HepG2 (cell line): Measurements from ENCODE around the gene B4GALT2. TPM values are rescaled to one million over a fixed set of nuclear protein-coding genes. Genes with fewer than 3 reads are reported as not detected.

ENCODE experiments used
- CTCF ChIP-seq: sonication (generic); formaldehyde crosslinking; IDR thresholded peaks from 2 replicates; pipeline ENCODE4 v1.5.0; 2020; ENCODE audit warnings: mild to moderate bottlenecking, missing genetic modification reagents, moderate library complexity
- HDAC6 ChIP-seq: fragments of 200-600 bp; sonication (generic); IDR thresholded peaks from 2 replicates; pipeline ENCODE4 v1.7.0; 2017; ENCODE audit warnings: mild to moderate bottlenecking, antibody characterized with exemption, low read length, low read depth
- HMGXB4 ChIP-seq, 2 experiments: sonication (generic) in 1 of 2; formaldehyde crosslinking in 1 of 2; IDR thresholded peaks; 2 replicates each; pipeline versions ENCODE4 v1.4.0 to v1.6.1; 2018 to 2020; ENCODE audit warnings: missing genetic modification reagents in 2 of 2, borderline replicate concordance in 1 of 2, low read depth in 1 of 2, mild to moderate bottlenecking in 1 of 2, missing biosample characterization in 1 of 2
- HNRNPLL ChIP-seq: fragments of 200-400 bp; formaldehyde crosslinking; IDR thresholded peaks from 2 replicates; pipeline ENCODE4 v1.6.1; 2017; ENCODE audit warnings: mild to moderate bottlenecking, low read depth, low read length; ENCODE audit not compliant: poor library complexity, severe bottlenecking
- IKZF5 ChIP-seq: IDR thresholded peaks from 2 replicates; pipeline ENCODE4 v1.6.1; 2018; ENCODE audit warnings: missing genetic modification reagents, mild to moderate bottlenecking, missing compliant biosample characterization
- ISX ChIP-seq: sonication (generic); formaldehyde crosslinking; conservative IDR thresholded peaks from 2 replicates; pipeline ENCODE4 v1.5.0; 2020; ENCODE audit warnings: missing genetic modification reagents
- KLF13 ChIP-seq: sonication (generic); formaldehyde crosslinking; IDR thresholded peaks from 2 replicates; pipeline ENCODE4 v1.4.0; 2020; ENCODE audit warnings: mild to moderate bottlenecking, missing genetic modification reagents
- MATR3 ChIP-seq: sonication (generic); formaldehyde crosslinking; IDR thresholded peaks from 2 replicates; pipeline ENCODE4 v1.4.0; 2020; ENCODE audit warnings: missing genetic modification reagents
- PHF8 ChIP-seq: sonication (generic); formaldehyde crosslinking; IDR thresholded peaks from 2 replicates; pipeline ENCODE4 v1.5.0; 2020; ENCODE audit warnings: missing genetic modification reagents
- POLR2A ChIP-seq, 2 experiments: IDR thresholded peaks; 2 replicates each; pipeline ENCODE4 v1.6.1; 2011; ENCODE audit warnings: low read depth in 2 of 2, low read length in 2 of 2, mild to moderate bottlenecking in 1 of 2, moderate library complexity in 1 of 2; ENCODE audit not compliant: insufficient read depth in 1 of 2
- PRMT3 ChIP-seq: sonication (generic); formaldehyde crosslinking; IDR thresholded peaks from 2 replicates; pipeline ENCODE4 v1.8.1; 2022; ENCODE audit warnings: low read depth, mild to moderate bottlenecking, moderate library complexity, missing genetic modification reagents, borderline replicate concordance
- SPEN ChIP-seq: sonication (generic); formaldehyde crosslinking; IDR thresholded peaks from 2 replicates; pipeline ENCODE4 v1.5.1; 2020; ENCODE audit warnings: low read depth, mild to moderate bottlenecking, missing genetic modification reagents
- YEATS2 ChIP-seq: sonication (generic); formaldehyde crosslinking; IDR thresholded peaks from 2 replicates; pipeline ENCODE4 v1.4.0; 2020; ENCODE audit warnings: missing genetic modification reagents, borderline replicate concordance
- ZBTB8A ChIP-seq: sonication (generic); formaldehyde crosslinking; IDR thresholded peaks from 2 replicates; pipeline ENCODE4 v1.4.0; 2020; ENCODE audit warnings: mild to moderate bottlenecking, low read depth, missing genetic modification reagents, borderline replicate concordance
- ZNF10 ChIP-seq: sonication (generic); formaldehyde crosslinking; IDR thresholded peaks from 2 replicates; pipeline ENCODE4 v1.4.0; 2020; ENCODE audit warnings: mild to moderate bottlenecking, low read depth, missing genetic modification reagents, borderline replicate concordance
- ZNF274 ChIP-seq: sonication (generic); formaldehyde crosslinking; IDR thresholded peaks from 2 replicates; pipeline ENCODE4 v1.5.1; 2020; ENCODE audit warnings: mild to moderate bottlenecking, missing genetic modification reagents
- ZNF326 ChIP-seq: sonication (generic); formaldehyde crosslinking; IDR thresholded peaks from 2 replicates; pipeline ENCODE4 v1.4.0; 2020; ENCODE audit warnings: missing genetic modification reagents, borderline replicate concordance
- ZNF382 ChIP-seq: sonication (generic); formaldehyde crosslinking; IDR thresholded peaks from 2 replicates; pipeline ENCODE4 v1.5.0; 2020; ENCODE audit warnings: missing genetic modification reagents, mild to moderate bottlenecking, borderline replicate concordance
- ZNF383 ChIP-seq: sonication (generic); formaldehyde crosslinking; IDR thresholded peaks from 2 replicates; pipeline ENCODE4 v1.4.0; 2020; ENCODE audit warnings: missing genetic modification reagents, mild to moderate bottlenecking, borderline replicate concordance
- ZNF44 ChIP-seq: sonication (generic); formaldehyde crosslinking; IDR thresholded peaks from 2 replicates; pipeline ENCODE4 v1.5.1; 2020; ENCODE audit warnings: mild to moderate bottlenecking, missing genetic modification reagents
- ZNF605 ChIP-seq: sonication (generic); formaldehyde crosslinking; IDR thresholded peaks from 2 replicates; pipeline ENCODE4 v1.8.0; 2022; ENCODE audit warnings: mild to moderate bottlenecking, missing genetic modification reagents
- ZNF761 ChIP-seq: sonication (generic); formaldehyde crosslinking; conservative IDR thresholded peaks from 2 replicates; pipeline ENCODE4 v1.4.0; 2020; ENCODE audit warnings: mild to moderate bottlenecking, missing genetic modification reagents
- ZNF768 ChIP-seq: sonication (generic); formaldehyde crosslinking; IDR thresholded peaks from 2 replicates; pipeline ENCODE4 v1.4.0; 2020; ENCODE audit warnings: missing genetic modification reagents
- ZUFSP ChIP-seq: sonication (generic); formaldehyde crosslinking; IDR thresholded peaks from 2 replicates; pipeline ENCODE4 v1.9.0; 2021; ENCODE audit warnings: missing genetic modification reagents, mild to moderate bottlenecking, borderline replicate concordance
- polyA plus RNA-seq, 8 experiments: library from polyadenylated mRNA; depleted of rRNA in 3 of 8; stranded (reverse) in 7 of 8; unstranded in 1 of 8; fragments of >200 nt; fragmentation: Illumina TruSeq in 4 of 8; extraction: Trizol in 4 of 8; gene quantifications; 2 replicates each; pipeline versions ENCODE4 v1.2.1 to v1.2.3, GENCODE V29; 2011 to 2016; ENCODE audit warnings: low read depth in 4 of 8, missing spikeins in 1 of 8, mixed read lengths in 1 of 8; ENCODE audit not compliant: insufficient read depth in 1 of 8
- total RNA-seq, 5 experiments: library from RNA; depleted of rRNA; stranded (reverse); fragments of >200 nt; fragmentation: Illumina TruSeq; extraction: Trizol; gene quantifications; 2 replicates each; pipeline ENCODE4 v1.2.3, GENCODE V29; 2016; ENCODE audit warnings: low read depth in 1 of 5

The B4GALT2 gene
- total and polyA plus RNA-seq, 2 of the 13 experiments (the other 11 are each of a cell fraction or from before 2014, with no cell fraction given), result 41.9 to 78.0 TPM

GRCh38 chr1:44029911-44030604 lies 51.0 kb downstream of the B4GALT2 start (continued):
- TF ChIP-seq CTCF (CRISPR knock-in tag) (no peak), KLF13 (CRISPR knock-in tag) (no peak), YEATS2 (CRISPR knock-in tag) (no peak), MATR3 (CRISPR knock-in tag) (no peak), HMGXB4 (CRISPR knock-in tag; IDR thresholded peaks at IDR 0.05; ENCODE audit: borderline replicate concordance in 1 of 2, low read depth in 1 of 2) (peak; percentile 1 to 4; a peak in 1 of 4 replicates), ZNF326 (CRISPR knock-in tag) (no peak), ZNF44 (no peak; the same call in 1 of the 2 replicates), HNRNPLL (peak; percentile 24), IKZF5 (CRISPR knock-in tag) (no peak), POLR2A (IDR thresholded peaks at IDR 0.05; ENCODE audit: insufficient read depth in 1 of 2, low read depth in 2 of 2, low read length in 2 of 2) (peak; percentile 52 to 65), ZNF382 (no peak), ZNF383 (no peak), HDAC6 (no peak), ZNF10 (CRISPR knock-in tag) (no peak), SPEN (no peak), ISX (CRISPR knock-in tag) (no peak), ZNF274 (CRISPR knock-in tag) (no peak), PHF8 (peak; percentile 80), ZNF605 (CRISPR knock-in tag) (no peak), ZNF768 (0 out of 2 replicates have a peak, but pooled peaks have one; percentile 6), PRMT3 (CRISPR knock-in tag) (no peak), ZUFSP (CRISPR knock-in tag) (no peak), ZNF761 (CRISPR knock-in tag) (no peak), ZBTB8A (CRISPR knock-in tag) (no peak)
